ENCODE data around the gene COASY.

Gene COASY
- total RNA-seq, result 14.3 to 31.5 (median 21.2) reads per million in 4 donors

GRCh38 chr17:42561897-42562387, at the start of gene COASY:
COASY (plus strand) TSS chr17:42562148; CDS start chr17:42562623, 475 bp downstream.
- DNase-seq, result peak; percentile 74 to 95 (median 86)

GRCh38 chr17:42512246-42512645, 49.7 kb upstream of the COASY start:
- DNase-seq, result no peak

DNA sequence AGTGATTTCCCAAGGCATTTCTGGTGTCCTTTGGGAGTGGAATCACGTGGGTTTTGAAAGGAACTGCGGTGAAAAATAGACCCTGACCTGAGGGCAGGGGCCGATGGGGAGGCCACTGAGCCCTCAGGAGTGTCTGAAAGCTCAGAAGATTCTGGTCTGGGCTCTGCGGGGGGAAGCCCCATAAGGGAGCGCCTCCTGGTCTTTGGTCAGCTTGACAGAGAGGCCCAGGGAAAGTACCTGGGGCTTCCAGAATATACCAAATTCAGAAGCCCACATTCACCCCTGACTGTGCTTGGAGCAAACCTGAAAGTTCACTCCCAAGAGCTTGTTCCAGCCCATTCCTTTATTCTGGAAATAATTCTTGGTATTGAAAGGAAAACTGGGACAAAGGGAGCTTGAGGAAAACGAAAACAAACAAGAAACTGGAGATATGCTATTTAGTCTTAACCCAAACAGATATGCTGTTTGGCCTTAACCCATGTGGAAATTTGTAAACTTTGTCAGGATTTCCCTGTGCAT, 49.2 kb upstream of the COASY start:
- no peak for DNase-seq

DNA sequence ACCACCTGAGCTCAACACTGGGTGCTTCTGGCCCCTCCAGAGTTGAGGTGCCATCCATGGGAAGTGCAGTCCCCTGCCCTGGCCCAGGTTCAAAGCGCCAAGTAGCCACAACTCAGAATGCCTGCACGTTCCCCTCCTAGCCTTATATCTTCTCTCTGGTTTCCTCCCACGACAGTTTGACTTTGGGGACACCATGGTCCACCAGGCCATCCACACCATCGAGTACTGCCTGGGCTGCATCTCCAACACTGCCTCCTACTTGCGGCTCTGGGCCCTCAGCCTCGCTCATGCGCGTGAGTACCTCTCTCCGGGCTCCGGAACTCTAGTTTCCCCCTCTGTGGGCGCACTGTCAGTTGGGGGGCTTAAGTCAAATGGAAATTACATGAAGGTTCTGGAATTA, 48.3 kb upstream of the COASY start:
- DNase-seq, result no peak

GRCh38 chr17:42514279-42514678, 47.7 kb upstream of the COASY start:
- no peak for DNase-seq

DNA sequence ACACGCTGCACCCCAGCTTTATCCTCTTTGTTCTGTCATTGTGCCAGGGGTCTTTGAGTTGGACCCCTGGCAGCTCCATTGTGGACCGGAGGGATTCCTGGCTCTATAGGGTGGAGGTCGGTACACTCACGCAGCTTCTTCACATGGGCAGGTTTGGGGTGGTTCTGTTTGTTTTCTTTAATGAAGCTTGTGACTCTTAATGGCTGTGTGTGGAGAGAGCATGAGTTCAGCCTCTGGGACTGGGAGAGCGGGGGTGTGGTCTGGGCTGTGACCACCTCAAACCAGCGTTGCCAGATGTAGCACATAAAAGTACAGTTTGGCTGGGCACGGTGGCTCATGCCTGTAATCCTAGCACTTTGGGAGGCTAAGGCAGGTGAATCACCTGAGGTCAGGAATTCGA, 47.1 kb upstream of the COASY start:
- DNase-seq, result no peak

DNA sequence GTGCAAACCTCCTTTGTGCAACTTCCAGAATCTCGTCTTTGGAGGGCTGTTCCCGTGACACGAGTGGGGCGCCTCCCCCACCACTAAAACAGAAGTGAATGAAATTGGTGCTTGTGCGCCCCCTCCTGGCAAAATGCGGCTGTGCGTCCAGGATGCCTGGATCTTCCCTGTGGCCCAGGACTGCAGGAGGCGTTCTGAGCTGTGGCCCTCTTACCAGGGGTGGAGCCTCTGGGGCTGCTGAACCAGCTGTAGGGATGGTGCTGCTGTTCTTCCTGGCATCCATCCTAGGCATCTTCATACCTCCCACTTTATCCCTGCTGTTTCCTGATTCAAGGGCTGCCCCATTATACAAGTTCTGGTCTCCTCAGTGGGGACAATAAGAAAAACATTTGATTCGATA, 44.4 kb upstream of the COASY start:
- DNase-seq, result peak; percentile 47 to 79 (median 61)

GRCh38 chr17:42518046-42518754, 43.7 kb upstream of the COASY start:
- no peak for DNase-seq

DNA sequence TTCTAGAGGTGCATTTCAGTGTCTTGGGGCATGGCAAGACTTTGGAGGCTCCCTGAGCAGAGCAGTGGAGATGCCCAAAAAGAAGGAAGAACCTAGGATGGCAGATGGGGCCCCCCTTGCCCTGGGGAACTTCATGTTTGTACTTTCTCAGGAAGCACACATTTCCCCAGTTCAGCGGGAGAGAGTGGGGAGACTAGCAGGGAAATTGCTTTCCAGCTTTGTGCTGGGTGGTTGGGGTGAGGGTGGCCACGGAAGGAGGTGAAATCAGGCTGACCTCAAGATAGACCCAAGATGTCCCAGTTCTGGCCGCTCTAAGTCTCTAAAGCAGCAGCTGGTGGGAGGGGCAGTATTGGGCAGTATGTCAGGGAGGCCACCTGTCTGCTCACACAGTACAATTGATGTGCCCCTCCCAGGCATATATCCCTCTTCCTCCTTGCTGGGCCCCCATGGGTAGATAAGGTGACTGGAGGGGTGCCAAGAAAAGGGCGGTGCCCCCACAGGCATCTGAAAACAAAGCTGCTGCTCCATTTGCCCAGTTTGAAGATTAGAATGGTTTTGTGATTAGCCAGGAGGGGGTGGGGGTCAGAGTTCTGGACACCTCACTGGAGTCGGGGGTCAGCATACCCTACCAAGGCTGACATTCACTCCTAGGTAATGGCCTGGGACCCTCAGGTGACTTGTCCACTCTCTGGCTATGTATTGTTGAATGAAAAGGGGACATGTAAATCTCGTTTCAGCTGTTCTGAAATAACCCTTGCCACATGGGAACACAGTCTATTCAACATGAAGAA, 43.0 kb upstream of the COASY start:
- no peak for DNase-seq

DNA sequence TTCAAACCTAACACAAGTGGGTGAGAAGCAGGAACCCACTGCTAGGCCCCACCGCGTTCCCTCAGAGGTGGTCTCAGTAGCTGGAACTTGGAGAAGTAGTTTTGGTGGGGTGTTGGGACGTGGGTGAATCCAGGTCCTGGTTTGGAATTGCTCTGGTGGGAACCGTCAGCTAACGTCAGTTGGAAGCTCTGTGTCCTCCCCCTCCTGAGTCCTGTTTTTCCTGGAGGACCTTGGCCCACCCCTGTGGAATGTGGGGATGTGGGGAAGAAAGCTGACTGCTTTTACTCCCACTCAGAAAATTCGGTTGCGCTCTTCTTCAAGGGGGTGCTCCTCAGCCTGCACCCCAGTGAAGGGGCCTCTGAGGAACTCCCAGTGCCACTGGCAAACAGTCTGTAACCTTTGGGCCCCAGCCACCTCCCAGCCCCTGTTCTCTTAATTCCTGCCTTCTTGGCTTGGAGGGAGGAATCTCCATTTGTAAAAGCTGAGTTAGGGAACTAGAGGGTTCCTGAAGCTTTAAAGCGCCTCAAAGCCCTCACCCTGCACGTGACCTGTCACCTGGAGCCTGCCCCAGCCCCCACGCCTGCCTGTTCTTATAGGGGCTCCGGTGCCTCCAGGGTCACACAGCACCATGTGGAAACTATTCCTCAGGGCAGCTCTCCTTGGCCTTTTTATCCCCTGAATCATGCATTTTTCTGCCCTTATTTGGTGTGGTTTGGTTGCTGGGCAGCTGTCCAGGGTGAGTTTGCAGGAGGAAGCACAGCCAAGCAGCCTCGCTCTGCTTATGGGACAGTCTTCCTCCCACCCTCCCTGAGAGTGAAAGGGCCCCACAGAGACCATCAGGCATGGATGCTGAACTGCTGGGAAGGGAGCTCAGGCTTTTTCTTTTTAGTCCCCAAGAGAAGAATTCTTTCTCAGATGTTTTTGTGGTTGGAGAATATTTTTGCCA, 42.1 kb upstream of the COASY start:
- no peak for DNase-seq

DNA sequence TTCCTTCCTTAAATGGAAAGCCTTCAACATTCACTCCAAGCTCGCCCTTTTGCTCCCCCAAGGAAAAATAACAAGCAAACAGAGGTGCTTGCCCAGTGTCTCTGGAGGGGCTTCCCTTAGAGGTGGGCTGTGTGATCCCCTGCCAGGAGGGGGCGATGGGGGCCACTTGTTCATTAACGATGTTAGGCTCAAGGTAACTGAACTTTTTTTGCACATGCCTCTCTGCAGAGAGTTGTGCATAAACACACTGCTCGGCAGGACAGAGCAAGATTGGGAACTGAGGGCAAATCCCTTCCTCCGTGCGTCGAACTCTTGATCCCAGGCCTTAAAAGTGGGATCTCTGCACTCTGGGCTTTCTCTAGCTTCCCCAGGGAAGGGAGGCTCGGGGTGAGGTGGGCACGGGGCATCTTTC, 41.4 kb upstream of the COASY start:
- no peak for DNase-seq

- no peak for DNase-seq
These were observed 40.9 kb upstream of the COASY start for GRCh38 chr17:42521036-42521435.

DNA sequence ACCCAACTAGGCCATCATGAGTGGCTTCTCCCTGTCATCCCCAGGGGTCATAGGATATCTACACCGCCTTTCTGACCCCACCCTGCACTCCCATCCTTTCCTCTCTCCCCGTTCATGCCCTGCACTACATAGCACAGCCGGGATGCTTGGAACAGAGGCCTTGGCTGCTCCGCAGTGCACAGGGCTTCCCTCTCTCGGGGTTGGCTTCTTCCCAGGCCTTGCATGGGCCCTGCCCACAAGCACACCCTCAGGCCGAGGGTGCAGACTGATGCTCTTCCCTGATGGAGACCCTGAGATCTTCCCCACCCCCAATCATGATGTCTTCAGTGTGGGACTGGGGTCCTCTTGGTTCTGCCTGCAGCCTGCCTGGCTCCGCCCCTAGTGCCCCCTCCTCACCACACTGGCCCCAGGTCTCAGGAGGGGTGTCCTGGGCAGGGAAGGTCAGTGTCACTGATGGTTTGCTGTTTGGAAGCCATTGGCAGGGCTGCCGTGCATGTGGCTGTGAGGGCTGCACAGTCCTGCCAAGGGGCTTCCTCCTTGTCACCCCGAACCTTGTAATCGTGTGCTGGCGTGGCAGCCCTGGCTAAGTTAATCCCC, 40.2 kb upstream of the COASY start:
- DNase-seq, result no peak

GRCh38 chr17:42522263-42522790, 39.6 kb upstream of the COASY start:
- no peak for DNase-seq

DNA sequence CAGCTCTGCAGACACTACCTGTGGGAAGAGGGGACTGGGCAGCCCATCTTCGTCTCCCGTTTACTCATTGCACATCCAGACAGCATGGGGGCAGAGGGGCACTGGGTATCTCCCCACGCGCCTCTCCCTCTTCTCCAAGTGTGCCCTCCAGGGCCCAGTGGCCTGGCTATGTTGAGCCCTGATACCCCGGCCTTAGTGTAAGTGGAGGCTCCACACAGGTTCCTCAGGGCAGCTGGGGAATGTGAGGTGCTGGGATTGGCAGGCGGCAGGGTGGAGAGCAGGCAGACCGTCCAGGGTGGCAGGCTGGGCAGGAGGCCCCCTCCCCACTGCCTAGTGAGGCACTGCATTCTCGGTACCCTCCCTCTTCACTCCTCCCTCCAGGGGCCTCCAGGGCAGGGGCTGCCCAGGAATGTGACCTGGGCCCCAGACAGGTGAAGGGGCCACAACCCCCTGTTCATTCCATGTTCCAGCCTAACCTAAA, 39.1 kb upstream of the COASY start:
- DNase-seq, result no peak

- no peak for DNase-seq
These were observed 36.7 kb upstream of the COASY start for GRCh38 chr17:42525221-42525620.

DNA sequence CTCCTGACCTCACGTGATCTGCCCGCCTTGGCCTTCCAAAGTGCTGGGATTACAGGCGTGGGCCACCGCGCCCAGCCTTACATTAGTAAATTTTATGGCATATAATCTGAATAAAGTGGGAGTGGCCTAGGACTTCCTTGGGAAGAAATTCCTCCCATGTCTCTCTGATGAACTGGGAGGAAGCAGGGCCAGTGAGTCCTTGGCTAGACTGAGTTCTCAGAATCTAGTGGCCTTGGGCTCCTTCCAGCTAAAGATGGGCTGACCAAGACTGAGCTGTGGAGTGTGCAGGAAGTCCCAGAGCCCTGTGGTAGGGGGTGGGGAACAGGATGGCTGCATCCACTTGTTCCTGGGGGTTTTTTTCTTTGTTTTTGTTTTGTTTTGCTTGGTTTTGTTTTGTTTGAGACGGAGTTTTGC, 35.9 kb upstream of the COASY start:
- no peak for DNase-seq

DNA sequence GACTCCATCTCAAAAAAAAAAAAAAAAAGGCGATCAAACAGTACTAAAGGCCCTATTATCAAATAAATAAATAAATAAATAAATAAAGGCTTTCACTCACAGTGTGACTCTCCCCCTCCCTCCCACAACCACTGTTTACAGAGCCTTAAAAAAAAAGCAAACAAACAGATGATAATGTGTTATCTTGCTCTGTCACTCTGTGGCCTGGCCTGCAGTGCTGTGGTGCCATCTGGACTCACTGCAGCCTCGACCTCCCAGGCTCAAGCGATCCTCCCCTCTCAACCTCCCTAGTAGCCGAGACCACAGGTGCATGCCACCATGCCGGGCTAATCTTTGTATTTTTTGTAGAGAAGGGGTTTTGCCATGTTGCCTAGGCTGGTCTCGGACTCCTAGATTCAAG, 34.0 kb upstream of the COASY start:
- DNase-seq, result no peak

DNA sequence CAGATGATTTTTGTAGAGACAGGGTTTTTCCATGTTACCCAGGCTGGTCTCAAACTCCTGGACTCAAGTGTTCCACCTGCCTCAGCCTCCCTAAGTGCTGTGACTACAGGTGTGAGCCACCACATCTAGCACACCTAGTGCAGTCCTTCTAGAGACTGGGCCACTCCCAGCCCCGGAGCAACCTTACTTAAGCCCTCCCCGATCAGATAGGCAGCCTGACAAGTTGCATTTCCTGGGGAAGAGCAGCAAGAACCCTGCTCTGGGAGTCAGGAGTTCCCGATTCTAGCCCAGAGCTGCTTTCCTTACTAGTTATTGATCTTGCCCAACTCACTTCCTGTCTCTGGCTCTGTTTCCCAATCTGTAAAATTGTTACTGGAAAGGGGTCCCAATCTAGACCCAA, 32.9 kb upstream of the COASY start:
- no peak for DNase-seq

- DNase-seq, result no peak
These were observed 30.9 kb upstream of the COASY start for GRCh38 chr17:42530952-42531454.

Data from T-helper 1 cell (primary cell).